GM21723 (cell line): ENCODE data around the gene MED13.

Experiments used
- ATAC-seq: cut with Tn5 transposase; IDR thresholded peaks from one replicate; pipeline ENCODE4 v1.9.1; 2021; ENCODE audit warnings: mild to moderate bottlenecking, moderate library complexity; ENCODE audit not compliant: unreplicated experiment

Gene MED13

GRCh38 chr17:62062302-62062701 lies 2.8 kb downstream of the MED13 start:
- no peak for ATAC-seq

GRCh38 chr17:62059414-62059813 lies 5.7 kb downstream of the MED13 start:
- ATAC-seq = no peak

- no peak for ATAC-seq
Measured at GRCh38 chr17:62058611-62059010, 6.5 kb downstream of the MED13 start.

GRCh38 chr17:62057696-62058095 lies 7.4 kb downstream of the MED13 start:
- no peak for ATAC-seq

GRCh38 chr17:62052765-62053338 lies 12.2 kb downstream of the MED13 start:
- ATAC-seq = no peak

- no peak for ATAC-seq
Measured at GRCh38 chr17:62051053-62051452, 14.0 kb downstream of the MED13 start.

GRCh38 chr17:62049299-62049698 lies 15.8 kb downstream of the MED13 start:
- no peak for ATAC-seq

GRCh38 chr17:62048262-62048661 lies 16.8 kb downstream of the MED13 start:
- no peak for ATAC-seq

- ATAC-seq = no peak
Measured at GRCh38 chr17:62045517-62045916, 19.6 kb downstream of the MED13 start.

- ATAC-seq = no peak
Measured at GRCh38 chr17:62045109-62045508, 20.0 kb downstream of the MED13 start.

- no peak for ATAC-seq
Measured at GRCh38 chr17:62043602-62044001, 21.5 kb downstream of the MED13 start.

GRCh38 chr17:62043140-62043539 lies 21.9 kb downstream of the MED13 start:
- ATAC-seq = no peak

GRCh38 chr17:62038248-62038647 lies 26.8 kb downstream of the MED13 start:
- ATAC-seq = no peak

GRCh38 chr17:62033317-62033716 lies 31.8 kb downstream of the MED13 start:
- ATAC-seq = no peak

- no peak for ATAC-seq
Measured at GRCh38 chr17:62032480-62032879, 32.6 kb downstream of the MED13 start.

- ATAC-seq = no peak
Measured at GRCh38 chr17:62030264-62030663, 34.8 kb downstream of the MED13 start.

- ATAC-seq = no peak
Measured at GRCh38 chr17:62024866-62025265, 40.2 kb downstream of the MED13 start.

GRCh38 chr17:62017912-62018311 lies 47.2 kb downstream of the MED13 start:
- no peak for ATAC-seq

- no peak for ATAC-seq
Measured at GRCh38 chr17:62017496-62017895, 47.6 kb downstream of the MED13 start.

GRCh38 chr17:62014526-62014925 lies 50.6 kb downstream of the MED13 start:
- ATAC-seq = no peak

- ATAC-seq = no peak
Measured at GRCh38 chr17:62009220-62009619, 55.9 kb downstream of the MED13 start.

GRCh38 chr17:62008294-62008693 lies 56.8 kb downstream of the MED13 start:
- no peak for ATAC-seq

GRCh38 chr17:62004388-62004787 lies 60.7 kb downstream of the MED13 start:
- ATAC-seq = no peak
